ENCODE data around the gene RUNDC3A.

The RUNDC3A gene

GRCh38 chr17:44283344-44284023 lies 24.9 kb upstream of the RUNDC3A start:
- DNase-seq (ENCODE audit: low read depth): no peak

- DNase-seq (ENCODE audit: low read depth): no peak
Observed at GRCh38 chr17:44284024-44284400, 24.4 kb upstream of the RUNDC3A start.

DNA sequence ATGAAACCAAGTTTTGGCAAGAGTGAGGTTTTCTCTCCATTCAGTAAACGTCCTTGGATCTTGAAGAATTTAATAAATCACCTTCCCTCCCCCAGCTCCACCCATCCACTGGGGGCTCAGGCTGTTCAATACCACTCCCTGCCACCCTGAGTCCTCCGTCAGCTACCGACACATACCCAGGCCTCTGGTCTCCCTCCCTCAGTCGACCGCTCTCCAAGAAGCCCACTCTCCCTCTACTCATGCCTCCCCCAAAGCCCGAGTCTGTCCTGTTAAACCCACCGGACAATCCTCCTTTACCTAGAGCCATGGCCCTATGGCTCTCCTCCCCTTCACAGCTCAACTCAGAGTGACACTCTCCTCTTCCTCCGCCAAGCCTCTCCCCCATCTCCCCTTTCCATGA lies 20.8 kb upstream of the RUNDC3A start:
- no peak for DNase-seq (ENCODE audit: low read depth)

GRCh38 chr17:44293509-44294226 lies 14.7 kb upstream of the RUNDC3A start:
- DNase-seq (ENCODE audit: low read depth): no peak

DNA sequence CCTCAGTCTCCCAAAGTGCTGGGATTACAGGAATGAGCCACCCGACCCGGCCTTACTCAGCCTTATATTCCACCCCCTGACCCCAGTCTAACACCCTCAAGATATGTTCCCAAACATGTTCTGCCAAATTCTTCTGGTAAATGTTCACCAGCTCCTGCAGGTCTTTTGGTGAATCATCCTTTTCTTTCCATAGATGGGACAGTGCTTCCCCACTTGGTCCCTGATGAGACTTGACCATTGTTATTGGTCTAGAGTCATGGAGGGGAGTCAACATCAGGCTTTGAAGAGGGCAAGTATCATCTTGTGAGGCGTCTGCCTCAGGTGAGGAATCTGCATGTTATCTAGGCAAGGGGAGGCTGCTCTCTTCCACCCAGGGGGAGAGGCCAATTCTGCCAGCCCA lies 10.4 kb upstream of the RUNDC3A start:
- DNase-seq (ENCODE audit: low read depth): no peak

GRCh38 chr17:44304651-44305050 lies 3.8 kb upstream of the RUNDC3A start:
- DNase-seq (ENCODE audit: low read depth): no peak

DNA sequence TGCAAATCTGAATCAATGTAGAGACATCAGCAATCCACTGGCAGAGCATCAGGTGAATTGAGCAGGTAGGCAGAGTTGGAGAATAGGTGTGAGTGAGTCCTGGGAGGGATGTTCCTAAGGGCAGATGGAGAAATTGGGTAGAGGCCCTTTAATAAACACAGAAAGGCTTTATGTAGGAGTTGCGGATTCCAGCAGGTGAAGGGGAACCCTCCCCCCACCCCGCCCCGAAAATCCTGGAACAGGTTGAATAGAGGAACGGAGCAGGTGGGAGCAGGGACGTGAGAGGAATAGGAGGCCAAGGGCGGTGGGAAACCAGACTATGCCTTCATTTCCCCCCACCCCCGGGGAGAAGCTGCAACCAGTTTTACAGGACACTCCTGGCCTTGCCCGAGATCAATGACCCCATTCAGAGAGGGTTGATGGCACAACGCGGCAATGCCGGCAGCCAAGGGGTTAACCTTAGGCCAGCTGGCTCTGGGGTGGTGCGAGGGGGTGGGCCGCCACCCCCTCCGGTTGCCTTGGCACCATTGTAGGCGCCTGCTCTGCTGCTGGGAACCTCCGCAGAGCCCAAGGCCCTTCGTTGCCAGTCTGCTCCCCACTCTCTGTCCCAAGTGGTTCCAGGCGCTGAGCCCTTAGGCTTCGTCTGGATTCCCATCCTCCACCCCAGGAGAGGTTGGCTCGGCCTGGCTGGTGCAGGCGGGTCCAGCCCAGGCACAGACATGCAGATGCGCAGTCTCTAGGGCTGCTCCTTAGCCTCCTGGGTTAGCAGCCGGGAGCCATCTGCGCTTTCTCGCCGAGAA lies 814 bp upstream of the RUNDC3A start:
- no peak for DNase-seq (ENCODE audit: low read depth)

DNA sequence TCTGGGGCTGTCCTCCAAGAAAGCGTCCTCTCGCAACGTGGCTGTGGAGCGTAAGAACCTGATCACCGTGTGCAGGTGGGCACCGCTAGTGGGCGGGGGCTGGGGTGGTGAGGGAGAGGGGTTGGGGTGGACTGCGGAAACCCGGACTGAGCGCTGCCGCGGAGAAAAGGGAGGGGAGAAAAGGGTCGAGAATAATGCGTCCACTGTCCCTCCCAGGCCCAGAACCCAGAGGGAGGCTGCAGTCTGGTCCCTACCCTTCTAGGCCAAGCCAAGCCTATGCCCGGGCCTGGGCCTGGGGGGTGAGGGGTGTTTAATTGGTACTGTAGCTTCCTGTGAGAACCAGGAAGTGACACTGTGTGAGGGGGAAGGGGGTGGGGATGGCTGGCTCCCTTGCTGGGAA lies 464 bp downstream of the RUNDC3A start:
- DNase-seq (ENCODE audit: low read depth): no peak

GRCh38 chr17:44309472-44309871 lies 1.1 kb downstream of the RUNDC3A start:
- DNase-seq (ENCODE audit: low read depth): no peak

DNA sequence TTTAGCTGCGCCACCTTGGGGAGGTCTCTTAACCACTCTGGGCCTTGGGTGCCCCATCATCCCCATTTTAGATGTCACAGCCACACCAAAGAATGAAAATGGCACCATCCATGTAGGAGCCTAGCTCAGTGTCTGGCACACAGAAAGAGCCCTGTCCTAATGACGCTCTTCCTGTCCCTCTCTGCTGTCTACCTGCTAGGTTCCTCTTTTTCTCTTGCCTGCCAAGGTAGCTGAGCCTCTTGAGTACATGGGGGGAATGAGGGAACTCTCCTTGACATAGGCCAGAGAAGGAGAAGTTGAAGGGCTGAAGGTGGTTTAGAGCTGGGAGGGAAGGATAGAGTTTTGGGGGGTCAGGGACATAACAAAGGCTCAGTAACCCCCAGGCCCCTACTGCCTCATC lies 1.8 kb downstream of the RUNDC3A start:
- no peak for DNase-seq (ENCODE audit: low read depth)

- DNase-seq (ENCODE audit: low read depth): no peak
Observed at GRCh38 chr17:44310609-44311376, 2.4 kb downstream of the RUNDC3A start.

DNA sequence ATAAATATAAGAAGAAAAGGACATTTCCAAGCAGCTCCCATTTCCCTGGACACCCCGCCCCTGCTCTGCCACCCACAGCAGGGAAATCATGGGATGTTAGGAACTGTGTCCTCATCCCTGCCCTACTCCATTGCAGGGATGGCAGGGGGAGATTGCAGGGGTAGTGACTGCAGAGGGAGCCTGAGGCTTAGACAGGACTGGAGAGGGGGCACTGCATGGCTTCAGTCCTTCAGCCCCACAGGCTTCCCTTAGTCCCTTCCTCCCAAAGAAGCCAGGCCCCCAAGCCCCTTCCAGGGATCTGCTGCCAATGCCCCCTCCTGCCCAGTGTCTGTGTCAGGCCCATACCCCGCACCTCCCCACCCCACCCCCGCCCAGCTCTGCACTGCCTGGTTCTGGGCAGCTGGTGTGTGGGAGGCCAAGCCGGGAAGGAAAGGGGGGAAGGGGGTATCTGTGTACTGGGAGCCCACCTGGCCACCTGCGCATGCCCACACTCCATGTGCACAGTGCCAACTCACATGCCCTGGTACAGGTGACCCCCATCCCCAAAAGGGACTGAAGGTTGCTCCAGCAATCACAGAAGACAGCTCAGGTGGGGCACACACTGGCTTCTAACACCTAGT lies 3.3 kb downstream of the RUNDC3A start:
- DNase-seq (ENCODE audit: low read depth): no peak

DNA sequence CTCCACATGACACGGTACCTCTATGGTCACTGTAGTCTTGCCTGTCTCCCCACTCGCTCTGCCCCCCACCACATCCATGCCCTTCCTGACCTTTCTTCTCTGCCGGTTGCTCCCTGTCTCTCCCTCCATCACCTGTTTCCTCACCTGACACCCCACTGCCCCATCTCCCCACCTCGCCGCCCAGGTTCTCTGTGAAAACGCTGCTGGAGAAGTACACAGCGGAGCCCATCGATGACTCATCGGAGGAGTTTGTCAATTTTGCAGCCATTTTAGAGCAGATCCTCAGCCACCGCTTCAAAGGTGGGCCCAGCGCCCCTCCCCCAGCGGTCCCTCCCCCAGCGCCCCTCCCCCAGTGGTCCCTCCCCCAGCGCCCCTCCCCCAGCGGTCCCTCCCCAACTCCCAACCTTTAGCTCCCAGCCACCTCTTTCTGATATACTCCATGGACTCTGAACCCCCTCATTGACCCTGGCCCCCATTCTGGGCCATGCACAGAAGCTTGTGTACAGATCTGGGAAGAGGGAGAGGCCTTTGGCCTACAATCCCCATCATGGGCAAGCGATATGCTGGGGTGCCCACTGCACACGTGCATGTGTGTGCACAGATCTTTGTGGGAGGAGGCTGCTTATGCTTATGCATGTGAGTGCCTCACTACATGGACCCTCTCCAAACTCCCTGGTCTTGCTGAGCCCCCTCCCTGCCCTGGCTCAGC lies 4.1 kb downstream of the RUNDC3A start:
- DNase-seq (ENCODE audit: low read depth): no peak

DNA sequence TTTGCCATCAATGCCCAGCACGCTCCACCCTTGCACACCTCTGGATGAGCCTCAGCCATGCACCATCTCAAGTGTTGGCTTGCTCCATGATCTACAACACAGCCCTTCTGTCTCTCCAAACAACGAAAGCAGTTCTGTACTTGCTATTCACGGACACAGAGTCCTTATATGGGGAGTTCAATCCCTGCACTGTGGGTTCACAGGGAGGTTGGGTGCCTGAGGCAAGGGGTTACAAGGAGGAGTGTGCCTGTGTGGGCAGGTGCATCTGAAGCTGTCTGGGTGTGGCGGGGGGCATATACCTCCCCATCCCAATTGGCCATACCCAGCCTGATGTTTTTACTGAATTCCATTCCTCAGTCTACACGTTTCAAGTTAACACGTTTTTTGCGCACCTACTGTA lies 5.6 kb downstream of the RUNDC3A start:
- DNase-seq (ENCODE audit: low read depth): no peak

- DNase-seq (ENCODE audit: low read depth): no peak
Observed at GRCh38 chr17:44314524-44314868, 6.1 kb downstream of the RUNDC3A start.

DNA sequence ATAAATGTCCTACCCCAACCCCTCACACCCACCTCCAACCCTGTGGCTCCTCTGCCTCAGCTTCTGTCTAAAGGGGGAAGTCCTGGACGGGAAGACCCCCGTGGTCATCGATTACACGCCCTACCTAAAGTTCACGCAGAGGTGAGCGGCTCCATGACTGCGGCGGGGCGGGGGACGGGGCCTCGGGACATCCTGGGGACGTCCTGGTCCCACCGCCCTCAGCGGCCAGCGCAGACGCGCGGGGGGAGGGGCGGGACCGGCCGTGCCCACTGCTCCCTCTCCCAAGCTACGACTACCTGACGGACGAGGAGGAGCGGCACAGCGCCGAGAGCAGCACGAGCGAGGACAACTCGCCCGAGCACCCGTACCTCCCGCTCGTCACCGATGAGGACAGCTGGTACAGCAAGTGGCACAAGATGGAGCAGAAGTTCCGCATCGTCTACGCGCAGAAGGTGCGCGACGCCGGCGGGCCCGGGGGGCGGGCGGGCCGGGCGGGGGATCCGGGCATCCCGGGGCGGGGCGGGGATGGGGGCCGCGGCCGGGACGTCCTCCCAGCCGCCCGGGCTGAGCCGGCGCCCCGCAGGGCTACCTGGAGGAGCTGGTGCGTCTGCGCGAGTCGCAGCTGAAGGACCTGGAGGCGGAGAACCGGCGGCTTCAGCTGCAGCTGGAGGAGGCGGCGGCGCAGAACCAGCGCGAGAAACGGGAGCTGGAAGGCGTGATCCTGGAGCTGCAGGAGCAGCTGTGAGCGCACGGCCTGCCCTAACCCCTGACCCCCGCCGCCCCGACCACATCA lies 6.7 kb downstream of the RUNDC3A start:
- no peak for DNase-seq (ENCODE audit: low read depth)

DNA sequence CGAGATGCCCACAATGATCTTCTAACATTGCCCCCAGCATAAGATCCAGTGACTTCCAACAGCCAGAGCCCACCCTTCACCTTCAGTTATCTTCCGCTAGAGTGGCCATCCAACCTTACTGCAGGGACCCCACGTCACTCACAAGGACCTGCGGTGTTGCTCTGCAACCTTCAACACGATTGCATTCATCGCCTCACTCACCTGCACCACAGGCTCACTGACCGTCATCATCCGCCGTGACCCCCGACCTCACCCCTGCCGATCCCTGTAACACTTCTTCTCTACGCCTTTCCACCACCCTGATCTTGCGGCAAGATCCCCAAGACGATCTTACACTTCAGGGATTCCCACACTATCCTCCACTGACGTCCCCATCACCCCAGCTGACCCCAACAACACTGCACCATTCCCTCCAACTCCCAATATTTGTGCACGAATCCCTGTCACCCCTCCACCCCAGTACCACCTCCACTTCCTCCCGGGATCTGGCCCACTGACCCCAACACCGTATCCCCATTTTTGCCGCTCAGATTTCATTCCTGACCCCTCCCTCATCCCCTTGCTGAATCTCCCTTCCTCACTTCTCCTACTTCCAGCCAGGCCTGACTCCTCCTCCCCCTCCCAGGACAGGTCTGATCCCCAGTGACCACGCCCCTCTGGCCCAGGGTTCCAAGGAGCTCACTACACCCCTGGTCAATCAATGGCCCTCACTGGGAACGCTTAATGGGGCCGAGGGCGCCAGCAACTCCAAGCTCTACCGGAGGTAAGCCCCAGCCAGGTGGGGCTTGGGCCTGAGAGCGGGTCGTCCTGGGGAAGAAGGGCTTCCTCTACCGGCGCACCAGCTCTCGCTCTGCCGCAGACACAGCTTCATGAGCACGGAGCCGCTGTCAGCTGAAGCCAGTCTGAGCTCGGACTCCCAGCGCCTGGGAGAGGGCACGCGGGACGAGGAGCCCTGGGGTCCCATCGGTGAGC lies 7.6 kb downstream of the RUNDC3A start:
- DNase-seq (ENCODE audit: low read depth): no peak

- no peak for DNase-seq (ENCODE audit: low read depth)
Observed at GRCh38 chr17:44317545-44317944, 9.1 kb downstream of the RUNDC3A start.
